Smooth muscle cell (in vitro differentiated cells): ENCODE results near the gene ATXN10. TPM values are rescaled to one million over a fixed set of nuclear protein-coding genes. Genes with fewer than 3 reads are reported as not detected.

Source experiments
- DNase-seq: peaks from one replicate; lab custom pipeline; 2025; ENCODE audit not compliant: unreplicated experiment; lab: John Stamatoyannopoulos, UW
- H2AFZ ChIP-seq: fragments of 200-600 bp; sonication (generic); 2 replicates; pipeline ENCODE4 v1.6.0; 2016; ENCODE audit warnings: antibody characterized with exemption, low read depth, mild to moderate bottlenecking
- H3F3A ChIP-seq: fragments of 200-600 bp; sonication (generic); 2 replicates; pipeline ENCODE4 v1.6.0; 2017; ENCODE audit warnings: antibody characterized with exemption, low read depth
- H3K27ac ChIP-seq: fragments of 200-600 bp; sonication (generic); 2 replicates; pipeline ENCODE4 v1.5.1; 2016; ENCODE audit warnings: low read depth, mild to moderate bottlenecking
- H3K27me3 ChIP-seq: fragments of 200-600 bp; sonication (generic); 2 replicates; pipeline ENCODE4 v1.6.1; 2016; ENCODE audit warnings: low read depth, mild to moderate bottlenecking
- H3K36me3 ChIP-seq: fragments of 200-600 bp; sonication (generic); 2 replicates; pipeline ENCODE4 v1.5.1; 2016; ENCODE audit warnings: low read depth
- H3K4me1 ChIP-seq: fragments of 200-600 bp; sonication (generic); 2 replicates; pipeline ENCODE4 v1.5.1; 2016; ENCODE audit warnings: low read depth
- H3K4me2 ChIP-seq: fragments of 200-600 bp; sonication (generic); 2 replicates; pipeline ENCODE4 v1.6.0; 2016; ENCODE audit warnings: mild to moderate bottlenecking
- H3K4me3 ChIP-seq: fragments of 200-600 bp; sonication (generic); 2 replicates; pipeline ENCODE4 v1.5.1; 2016; ENCODE audit warnings: mild to moderate bottlenecking
- H3K79me2 ChIP-seq: fragments of 200-600 bp; sonication (generic); 2 replicates; pipeline ENCODE4 v1.6.0; 2016; ENCODE audit warnings: low read depth, mild to moderate bottlenecking
- H3K9ac ChIP-seq: fragments of 200-600 bp; sonication (generic); 2 replicates; pipeline ENCODE4 v1.6.0; 2016; ENCODE audit warnings: low read depth
- H3K9me3 ChIP-seq: fragments of 200-600 bp; sonication (generic); replicated peaks from 2 replicates; pipeline ENCODE4 v1.5.1; 2016; ENCODE audit warnings: low read depth
- H4K20me1 ChIP-seq: fragments of 200-600 bp; sonication (generic); 2 replicates; pipeline ENCODE4 v1.6.0; 2016; ENCODE audit warnings: low read depth
- whole genome bisulfite sequencing: methylation state at CpG from one replicate; pipeline ENCODE4 v1.1.7; 2016; ENCODE audit warnings: low lambda C conversion rate; 5-methylcytosine and 5-hydroxymethylcytosine counted together
- polyA plus RNA-seq: library from polyadenylated mRNA; unstranded; fragments of >200 nt; fragmentation: Nextera tagmentation; extraction: Ambion mirVana; gene quantifications from 2 replicates; pipeline ENCODE4 v1.2.1, GENCODE V29; 2016
- total RNA-seq: library from RNA; depleted of rRNA; stranded (reverse); fragments of >200 nt; gene quantifications from 2 replicates; pipeline ENCODE4 v1.2.3, GENCODE V29; 2014
- TF ChIP-seq, protein P1 (sequence below): fragments of 200-600 bp; sonication (generic); IDR thresholded peaks from 2 replicates; pipeline ENCODE4 v1.5.1; 2017; ENCODE audit warnings: borderline replicate concordance, mild to moderate bottlenecking, antibody characterized with exemption; ENCODE audit not compliant: insufficient read depth, poor library complexity, severe bottlenecking

The ATXN10 gene
- total and polyA plus RNA-seq, 2 experiments from 2014 or later = 117 to 131 TPM

- DNase-seq = no peak
- Histone ChIP-seq H2AFZ (no peak overlapping the region), H3K4me2 (no peak overlapping the region), H3K36me3 (no peaks in the 10 kb centered on the region), H3K27me3 (peaks cover 9% of the 10 kb centered on the region), H3K27ac (no peak overlapping the region), H3K9me3 (no peaks in the 10 kb centered on the region), H3K79me2 (no peaks in the 10 kb centered on the region), H3K4me3 (no peak overlapping the region), H3K9ac (no peak overlapping the region), H3K4me1 (peaks cover 12% of the 10 kb centered on the region), H4K20me1 (no peaks in the 10 kb centered on the region), H3F3A (no peaks in the 10 kb centered on the region)
- 68% methylated on average over 25 of the region's 25 CpGs for WGBS
- TF ChIP-seq, protein P1, sequence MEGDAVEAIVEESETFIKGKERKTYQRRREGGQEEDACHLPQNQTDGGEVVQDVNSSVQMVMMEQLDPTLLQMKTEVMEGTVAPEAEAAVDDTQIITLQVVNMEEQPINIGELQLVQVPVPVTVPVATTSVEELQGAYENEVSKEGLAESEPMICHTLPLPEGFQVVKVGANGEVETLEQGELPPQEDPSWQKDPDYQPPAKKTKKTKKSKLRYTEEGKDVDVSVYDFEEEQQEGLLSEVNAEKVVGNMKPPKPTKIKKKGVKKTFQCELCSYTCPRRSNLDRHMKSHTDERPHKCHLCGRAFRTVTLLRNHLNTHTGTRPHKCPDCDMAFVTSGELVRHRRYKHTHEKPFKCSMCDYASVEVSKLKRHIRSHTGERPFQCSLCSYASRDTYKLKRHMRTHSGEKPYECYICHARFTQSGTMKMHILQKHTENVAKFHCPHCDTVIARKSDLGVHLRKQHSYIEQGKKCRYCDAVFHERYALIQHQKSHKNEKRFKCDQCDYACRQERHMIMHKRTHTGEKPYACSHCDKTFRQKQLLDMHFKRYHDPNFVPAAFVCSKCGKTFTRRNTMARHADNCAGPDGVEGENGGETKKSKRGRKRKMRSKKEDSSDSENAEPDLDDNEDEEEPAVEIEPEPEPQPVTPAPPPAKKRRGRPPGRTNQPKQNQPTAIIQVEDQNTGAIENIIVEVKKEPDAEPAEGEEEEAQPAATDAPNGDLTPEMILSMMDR = no peak
Measured at GRCh38 chr22:45878051-45878781, 206.6 kb downstream of the ATXN10 start.

- TF ChIP-seq, protein P1 = no peak
- Histone ChIP-seq H2AFZ (no peak overlapping the region), H3F3A (no peaks in the 10 kb centered on the region), H3K36me3 (no peaks in the 10 kb centered on the region), H3K27ac (no peak overlapping the region), H3K9me3 (no peaks in the 10 kb centered on the region), H3K9ac (no peak overlapping the region), H3K27me3 (peaks cover 9% of the 10 kb centered on the region), H3K4me3 (no peak overlapping the region), H3K4me2 (no peak overlapping the region), H3K79me2 (no peaks in the 10 kb centered on the region), H3K4me1 (peaks cover 12% of the 10 kb centered on the region), H4K20me1 (no peaks in the 10 kb centered on the region)
- DNase-seq = no peak
- 76% methylated on average over 13 of the region's 16 CpGs for WGBS
Measured at GRCh38 chr22:45878901-45879551, 207.4 kb downstream of the ATXN10 start.

GRCh38 chr22:45879552-45879949, 207.9 kb downstream of the ATXN10 start:
- no peaks in the 10 kb centered on the region for H3F3A ChIP-seq
- no peak for DNase-seq
- H3K4me2 ChIP-seq = no peak overlapping the region
- H3K4me1 ChIP-seq = peaks cover 12% of the 10 kb centered on the region
- no peaks in the 10 kb centered on the region for H3K79me2 ChIP-seq
- no peaks in the 10 kb centered on the region for H3K9me3 ChIP-seq
- H3K4me3 ChIP-seq = no peak overlapping the region
- no peak overlapping the region for H2AFZ ChIP-seq
- no peak overlapping the region for H3K9ac ChIP-seq
- H3K27me3 ChIP-seq = peaks cover 9% of the 10 kb centered on the region
- TF ChIP-seq, protein P1 = no peak
- no peaks in the 10 kb centered on the region for H3K36me3 ChIP-seq
- no peak overlapping the region for H3K27ac ChIP-seq
- 95% methylated on average over 6 of the region's 6 CpGs for WGBS
- no peaks in the 10 kb centered on the region for H4K20me1 ChIP-seq
